ENCODE measurements around the gene SNX30.

Gene SNX30

DNA sequence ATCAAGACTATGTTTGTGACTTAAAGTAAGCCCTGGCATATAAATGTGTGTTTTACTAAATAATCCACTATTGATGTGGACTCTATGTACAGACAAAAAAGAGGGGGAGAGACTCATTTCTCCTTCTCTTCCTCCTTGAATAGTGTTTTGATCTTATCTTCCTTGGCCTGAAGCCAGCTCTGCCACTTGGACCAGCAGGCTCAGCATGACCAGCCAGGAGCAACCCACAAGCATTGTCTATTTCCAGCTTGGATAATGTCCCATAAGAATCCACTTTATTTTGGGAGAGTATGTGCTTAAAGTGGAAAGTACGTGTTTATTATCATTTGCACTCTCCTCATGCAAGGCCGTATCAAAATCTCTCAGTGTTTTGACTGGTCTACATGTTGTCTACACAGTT lies 164.0 kb downstream of the SNX30 start:
- TF ChIP-seq, protein P1, sequence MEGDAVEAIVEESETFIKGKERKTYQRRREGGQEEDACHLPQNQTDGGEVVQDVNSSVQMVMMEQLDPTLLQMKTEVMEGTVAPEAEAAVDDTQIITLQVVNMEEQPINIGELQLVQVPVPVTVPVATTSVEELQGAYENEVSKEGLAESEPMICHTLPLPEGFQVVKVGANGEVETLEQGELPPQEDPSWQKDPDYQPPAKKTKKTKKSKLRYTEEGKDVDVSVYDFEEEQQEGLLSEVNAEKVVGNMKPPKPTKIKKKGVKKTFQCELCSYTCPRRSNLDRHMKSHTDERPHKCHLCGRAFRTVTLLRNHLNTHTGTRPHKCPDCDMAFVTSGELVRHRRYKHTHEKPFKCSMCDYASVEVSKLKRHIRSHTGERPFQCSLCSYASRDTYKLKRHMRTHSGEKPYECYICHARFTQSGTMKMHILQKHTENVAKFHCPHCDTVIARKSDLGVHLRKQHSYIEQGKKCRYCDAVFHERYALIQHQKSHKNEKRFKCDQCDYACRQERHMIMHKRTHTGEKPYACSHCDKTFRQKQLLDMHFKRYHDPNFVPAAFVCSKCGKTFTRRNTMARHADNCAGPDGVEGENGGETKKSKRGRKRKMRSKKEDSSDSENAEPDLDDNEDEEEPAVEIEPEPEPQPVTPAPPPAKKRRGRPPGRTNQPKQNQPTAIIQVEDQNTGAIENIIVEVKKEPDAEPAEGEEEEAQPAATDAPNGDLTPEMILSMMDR (IDR thresholded peaks at IDR 0.05; ENCODE audit: low read depth, low read length): no peak
- no peak for DNase-seq (ENCODE audit: low read depth in 2 of 2)
- H3K4me3 ChIP-seq (replicated peaks in 1 of 2; ENCODE audit: low read depth in 2 of 2, low read length in 2 of 2): no peak overlapping the region

DNA sequence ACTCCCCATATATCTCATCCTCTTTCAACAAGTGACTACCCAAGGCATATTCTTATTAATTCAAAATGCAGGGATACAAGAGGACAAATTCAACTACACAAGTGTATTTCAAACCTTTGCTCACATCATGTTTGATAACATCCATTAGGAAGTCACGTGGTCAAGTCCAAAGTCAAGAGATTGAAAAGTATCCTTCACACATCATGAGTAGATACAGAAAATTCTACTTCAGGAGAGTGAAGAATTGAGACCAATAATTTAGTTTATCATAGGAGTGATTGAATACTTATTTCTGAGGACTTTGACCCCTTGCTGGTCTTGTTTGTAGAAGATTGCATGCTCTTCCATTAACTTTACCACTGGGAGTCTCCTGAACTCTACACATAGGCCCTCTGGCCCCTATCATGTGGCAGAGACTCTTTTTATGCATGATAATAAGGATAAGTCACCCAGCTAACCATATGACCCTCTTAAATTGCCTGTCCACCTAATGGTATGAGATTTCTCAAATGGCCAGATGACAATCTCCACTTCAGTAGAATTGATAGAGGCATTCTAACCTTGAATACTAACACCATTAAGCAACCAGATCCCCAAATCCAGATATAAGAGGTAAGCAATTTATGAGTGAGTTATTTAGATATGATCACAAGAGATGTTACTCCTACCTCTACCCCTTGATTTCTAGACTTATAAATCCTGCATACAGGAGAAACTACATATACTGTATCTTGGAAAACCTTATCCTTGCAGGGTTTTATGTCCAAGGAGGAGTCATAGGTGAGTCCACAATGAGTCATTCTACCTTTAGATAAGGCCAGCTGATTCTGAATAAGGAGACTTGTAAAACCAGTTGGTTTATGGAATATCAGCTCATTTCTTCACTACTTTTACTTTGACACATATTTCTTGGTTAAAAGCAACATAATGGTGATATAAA lies 166.8 kb downstream of the SNX30 start:
- DNase-seq (ENCODE audit: low read depth in 2 of 2): no peak
- TF ChIP-seq, protein P1 (IDR thresholded peaks at IDR 0.05; ENCODE audit: low read depth, low read length): no peak
- H3K4me3 ChIP-seq (replicated peaks in 1 of 2; ENCODE audit: low read depth in 2 of 2, low read length in 2 of 2): no peak overlapping the region

DNA sequence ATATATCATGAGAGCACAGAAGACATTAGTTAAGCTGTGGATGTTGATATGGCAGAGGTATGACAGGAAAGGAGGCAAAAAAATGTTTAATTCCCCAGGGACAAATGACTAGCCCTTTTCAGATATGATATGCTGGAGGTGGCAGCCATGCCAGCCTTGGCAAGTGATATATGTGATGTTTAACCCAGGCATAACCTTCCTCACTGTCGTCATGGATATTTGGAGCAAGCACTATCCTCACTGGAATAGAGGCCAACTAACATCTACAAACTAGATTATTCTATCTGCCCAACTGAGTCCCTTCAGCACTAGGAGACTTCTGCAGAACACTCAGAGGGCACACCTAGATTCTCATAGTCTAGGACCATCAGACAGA lies 167.4 kb downstream of the SNX30 start:
- TF ChIP-seq, protein P1 (IDR thresholded peaks at IDR 0.05; ENCODE audit: low read depth, low read length): no peak
- H3K4me3 ChIP-seq (replicated peaks in 1 of 2; ENCODE audit: low read depth in 2 of 2, low read length in 2 of 2): no peak overlapping the region
- no peak for DNase-seq (ENCODE audit: low read depth in 2 of 2)

DNA sequence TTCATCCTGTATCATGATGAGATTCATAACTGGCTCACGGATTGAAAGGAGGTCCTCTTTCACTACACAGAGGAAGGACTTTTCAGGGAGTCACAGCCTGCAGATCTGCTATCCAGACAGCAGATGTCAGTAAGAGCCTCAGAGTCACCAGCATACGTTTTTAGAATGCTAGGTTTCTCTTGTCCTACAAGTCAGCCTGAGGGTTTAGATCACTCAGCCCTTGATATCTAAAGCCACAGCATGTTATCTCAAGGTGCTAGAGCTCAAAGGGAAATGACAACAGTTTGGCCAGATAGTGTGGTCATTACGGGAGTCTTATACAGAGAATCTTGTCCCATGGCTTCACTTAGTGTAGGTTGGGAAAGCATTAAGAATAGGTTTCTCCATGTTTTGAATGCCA lies 171.0 kb downstream of the SNX30 start:
- TF ChIP-seq, protein P1 (IDR thresholded peaks at IDR 0.05; ENCODE audit: low read depth, low read length): peak; percentile 67
- no peak overlapping the region for H3K4me3 ChIP-seq (replicated peaks in 1 of 2; ENCODE audit: low read depth in 2 of 2, low read length in 2 of 2)
- peak; percentile 69 to 72 for DNase-seq (ENCODE audit: low read depth in 2 of 2)
